ENCODE results near the gene RFPL3. TPM values are rescaled to one million over a fixed set of nuclear protein-coding genes. Genes with fewer than 3 reads are reported as not detected.

RFPL3 gene
- total and polyA plus RNA-seq, 2 donors (not counting 1 experiment from before 2014, with no cell fraction given), result not detected

- H3K4me1 Mint-ChIP-seq, result no peaks in the 10 kb centered on the region
- Histone ChIP-seq H3K27me3 (replicated peaks in 1 of 4; ENCODE audit: control extremely low read depth in 1 of 4, control insufficient read depth in 3 of 4, insufficient read depth in 4 of 4, low read length in 3 of 4) (no peaks in the 10 kb centered on the region), H3K9ac (ENCODE audit: low read length) (no peak overlapping the region), H3K4me2 (replicated peaks; ENCODE audit: low read depth, low read length, poor library complexity, severe bottlenecking) (no peak overlapping the region), H3K4me3 (ENCODE audit: control extremely low read depth in 1 of 5, extremely low read depth in 1 of 5, insufficient read depth in 1 of 5, low read depth in 2 of 5, low read length in 4 of 5) (no peak overlapping the region), H3K27ac (ENCODE audit: low read length in 2 of 2) (no peak overlapping the region), H3K4me1 (ENCODE audit: control insufficient read depth in 2 of 2, insufficient read depth in 2 of 2, low read length in 2 of 2) (no peaks in the 10 kb centered on the region), H2AFZ (ENCODE audit: insufficient read depth, low read depth, low read length, poor library complexity, severe bottlenecking) (no peak overlapping the region), H3K79me2 (ENCODE audit: control insufficient read depth, insufficient read depth, low read length) (no peaks in the 10 kb centered on the region), H3K36me3 (replicated peaks in 1 of 2; ENCODE audit: control extremely low read depth in 1 of 2, control insufficient read depth in 1 of 2, extremely low read depth in 1 of 2, insufficient read depth in 2 of 2, low read length in 1 of 2) (no peaks in the 10 kb centered on the region), H3K9me3 (ENCODE audit: control extremely low read depth in 1 of 3, control insufficient read depth in 2 of 3, insufficient read depth in 1 of 3, low read length in 2 of 3) (no peaks in the 10 kb centered on the region), H4K20me1 (ENCODE audit: control insufficient read depth, insufficient read depth, low read length, poor library complexity, severe bottlenecking) (no peaks in the 10 kb centered on the region)
- H3K9me3 Mint-ChIP-seq (ENCODE audit: insufficient read depth), result no peaks in the 10 kb centered on the region
- DNase-seq (no peak), ATAC-seq (ENCODE audit: low read depth) (no peak)
- TF ChIP-seq EZH2 (IDR thresholded peaks at IDR 0.05; ENCODE audit: borderline replicate concordance, insufficient read depth, low read depth, low read length, poor library complexity, severe bottlenecking) (no peak), CTCF (IDR thresholded peaks at IDR 0.05) (no peak)
- CTCF ChIA-PET, result no interaction called here
- 88% methylated on average over 1 of the region's 2 CpGs for WGBS (ENCODE audit: insufficient coverage)
- intact Hi-C loops (cut with micrococcal nuclease), result no loop called here
- H3K27ac Mint-ChIP-seq, result no peak overlapping the region
- H3K4me3 Mint-ChIP-seq, result no peak overlapping the region
- POLR2A ChIA-PET, result no interaction called here
- H3K27me3 Mint-ChIP-seq, result peaks cover 42% of the 10 kb centered on the region
Observed at GRCh38 chr22:32342977-32343376, 14.7 kb upstream of the RFPL3 start.

GRCh38 chr22:32343941-32344340 is 13.7 kb upstream of the RFPL3 start:
- H3K27ac Mint-ChIP-seq, result no peak overlapping the region

More at GRCh38 chr22:32343941-32344340, 13.7 kb upstream of the RFPL3 start:
- H3K9ac ChIP-seq (ENCODE audit: low read length), result no peak overlapping the region
- no peaks in the 10 kb centered on the region for H3K9me3 ChIP-seq (ENCODE audit: control extremely low read depth in 1 of 3, control insufficient read depth in 2 of 3, insufficient read depth in 1 of 3, low read length in 2 of 3)
- intact Hi-C loops (cut with micrococcal nuclease), result no loop called here
- ChIA-PET CTCF (no interaction called here), POLR2A (no interaction called here)
- no peaks in the 10 kb centered on the region for H3K36me3 ChIP-seq (replicated peaks in 1 of 2; ENCODE audit: control extremely low read depth in 1 of 2, control insufficient read depth in 1 of 2, extremely low read depth in 1 of 2, insufficient read depth in 2 of 2, low read length in 1 of 2)
- DNase-seq (no peak), ATAC-seq (ENCODE audit: low read depth) (no peak)
- no peak overlapping the region for H2AFZ ChIP-seq (ENCODE audit: insufficient read depth, low read depth, low read length, poor library complexity, severe bottlenecking)
- H3K4me1 ChIP-seq (ENCODE audit: control insufficient read depth in 2 of 2, insufficient read depth in 2 of 2, low read length in 2 of 2), result no peaks in the 10 kb centered on the region
- H3K4me3 ChIP-seq (ENCODE audit: control extremely low read depth in 1 of 5, extremely low read depth in 1 of 5, insufficient read depth in 1 of 5, low read depth in 2 of 5, low read length in 4 of 5), result no peak overlapping the region
- H3K4me3 Mint-ChIP-seq, result no peak overlapping the region
- H3K4me1 Mint-ChIP-seq, result no peaks in the 10 kb centered on the region
- TF ChIP-seq EZH2 (IDR thresholded peaks at IDR 0.05; ENCODE audit: borderline replicate concordance, insufficient read depth, low read depth, low read length, poor library complexity, severe bottlenecking) (no peak), CTCF (IDR thresholded peaks at IDR 0.05) (no peak)
- WGBS (ENCODE audit: insufficient coverage), result 79% methylated on average over 3 of the region's 5 CpGs
- peaks cover 40% of the 10 kb centered on the region for H3K27me3 Mint-ChIP-seq
- H3K27me3 ChIP-seq (replicated peaks in 1 of 4; ENCODE audit: control extremely low read depth in 1 of 4, control insufficient read depth in 3 of 4, insufficient read depth in 4 of 4, low read length in 3 of 4), result no peaks in the 10 kb centered on the region
- no peaks in the 10 kb centered on the region for H4K20me1 ChIP-seq (ENCODE audit: control insufficient read depth, insufficient read depth, low read length, poor library complexity, severe bottlenecking)
- no peaks in the 10 kb centered on the region for H3K9me3 Mint-ChIP-seq (ENCODE audit: insufficient read depth)
- no peak overlapping the region for H3K27ac ChIP-seq (ENCODE audit: low read length in 2 of 2)
- no peak overlapping the region for H3K4me2 ChIP-seq (replicated peaks; ENCODE audit: low read depth, low read length, poor library complexity, severe bottlenecking)
- H3K79me2 ChIP-seq (ENCODE audit: control insufficient read depth, insufficient read depth, low read length), result no peaks in the 10 kb centered on the region
